PC-3 (cell line): Measurements from ENCODE around the gene CFP.
"Not testable (repeated sequence)": the region's sequence is repeated elsewhere in the genome, so short reads cannot be mapped to it uniquely, and the experiment has no call there.

ENCODE experiments used
- EZH2phosphoT487 ChIP-seq: fragments of 300-600 bp; sonication (generic); IDR thresholded peaks from 2 replicates; pipeline ENCODE4 v1.6.1; 2018; ENCODE audit warnings: mild to moderate bottlenecking, antibody characterized with exemption, low read length, borderline replicate concordance
- TF ChIP-seq, protein P1 (sequence below): fragments of 300-600 bp; sonication (generic); conservative IDR thresholded peaks from 2 replicates; pipeline ENCODE4 v1.5.1; 2017; ENCODE audit warnings: antibody characterized with exemption, low read depth, mild to moderate bottlenecking, low read length

DNA sequence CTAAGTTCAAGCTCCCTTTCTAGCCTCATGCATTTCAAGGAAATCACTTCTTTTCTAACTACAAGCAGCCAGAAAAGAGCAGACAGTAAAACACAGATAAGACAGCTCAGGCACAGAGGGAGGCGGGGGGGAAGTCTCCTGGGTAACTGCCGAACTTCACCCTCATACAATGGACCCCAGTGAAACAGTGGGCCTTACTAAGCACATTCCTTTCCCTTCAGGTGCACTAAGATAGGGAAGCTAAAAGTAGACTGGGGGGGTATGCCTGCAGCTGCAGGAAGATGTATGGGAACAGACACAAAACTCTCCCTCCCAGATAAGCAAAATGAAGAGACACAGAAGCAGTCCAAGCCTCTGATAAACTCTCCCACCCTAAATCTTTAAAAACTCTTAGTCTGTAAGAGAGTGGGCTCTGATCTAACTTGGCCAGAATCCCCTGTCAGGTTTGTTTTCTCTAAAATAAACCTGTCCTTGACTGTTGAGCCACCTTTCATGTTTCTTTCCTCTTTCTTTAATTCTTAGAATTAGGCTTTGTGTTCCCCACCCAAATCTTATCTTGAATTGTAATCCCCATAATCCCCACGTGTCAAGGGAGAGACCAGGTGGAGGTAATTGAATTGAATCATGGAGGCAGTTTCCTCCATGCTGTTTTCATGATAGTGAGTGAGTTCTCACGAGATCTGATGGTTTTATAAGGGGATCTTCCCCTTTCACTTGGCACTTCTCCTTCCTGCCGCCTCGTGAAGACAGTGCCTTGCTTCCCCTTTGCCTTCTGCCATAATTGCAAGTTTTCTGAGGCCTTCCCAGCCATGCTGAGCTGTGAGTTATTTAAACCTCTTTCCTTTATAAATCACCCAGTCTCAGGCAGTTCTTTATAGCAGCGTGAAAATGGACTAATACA is 46.5 kb upstream of the CFP start:
- TF ChIP-seq, protein P1, sequence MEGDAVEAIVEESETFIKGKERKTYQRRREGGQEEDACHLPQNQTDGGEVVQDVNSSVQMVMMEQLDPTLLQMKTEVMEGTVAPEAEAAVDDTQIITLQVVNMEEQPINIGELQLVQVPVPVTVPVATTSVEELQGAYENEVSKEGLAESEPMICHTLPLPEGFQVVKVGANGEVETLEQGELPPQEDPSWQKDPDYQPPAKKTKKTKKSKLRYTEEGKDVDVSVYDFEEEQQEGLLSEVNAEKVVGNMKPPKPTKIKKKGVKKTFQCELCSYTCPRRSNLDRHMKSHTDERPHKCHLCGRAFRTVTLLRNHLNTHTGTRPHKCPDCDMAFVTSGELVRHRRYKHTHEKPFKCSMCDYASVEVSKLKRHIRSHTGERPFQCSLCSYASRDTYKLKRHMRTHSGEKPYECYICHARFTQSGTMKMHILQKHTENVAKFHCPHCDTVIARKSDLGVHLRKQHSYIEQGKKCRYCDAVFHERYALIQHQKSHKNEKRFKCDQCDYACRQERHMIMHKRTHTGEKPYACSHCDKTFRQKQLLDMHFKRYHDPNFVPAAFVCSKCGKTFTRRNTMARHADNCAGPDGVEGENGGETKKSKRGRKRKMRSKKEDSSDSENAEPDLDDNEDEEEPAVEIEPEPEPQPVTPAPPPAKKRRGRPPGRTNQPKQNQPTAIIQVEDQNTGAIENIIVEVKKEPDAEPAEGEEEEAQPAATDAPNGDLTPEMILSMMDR = not testable (repeated sequence)
- TF ChIP-seq EZH2phosphoT487 = not testable (repeated sequence)
